HepG2 (cell line): ENCODE data around the gene ASF1B. TPM values are rescaled to one million over a fixed set of nuclear protein-coding genes. Genes with fewer than 3 reads are reported as not detected.

Experiments used
- ARNT2 ChIP-seq: sonication (generic); formaldehyde crosslinking; IDR thresholded peaks from 2 replicates; pipeline ENCODE4 v1.8.0; 2022; ENCODE audit warnings: mild to moderate bottlenecking, low read depth, missing genetic modification reagents, moderate library complexity
- DNMT1 ChIP-seq: sonication (generic); formaldehyde crosslinking; IDR thresholded peaks from 2 replicates; pipeline ENCODE4 v1.5.1; 2020; ENCODE audit warnings: mild to moderate bottlenecking, missing genetic modification reagents
- HOXA5 ChIP-seq: sonication (generic); formaldehyde crosslinking; IDR thresholded peaks from 2 replicates; pipeline ENCODE4 v1.4.0; 2020; ENCODE audit warnings: missing genetic modification reagents
- KDM1A ChIP-seq: IDR thresholded peaks from 2 replicates; pipeline ENCODE4 v1.6.1; 2016; ENCODE audit warnings: missing compliant biosample characterization
- MBD4 ChIP-seq: IDR thresholded peaks from 2 replicates; pipeline ENCODE4 v1.6.1; 2012; ENCODE audit warnings: low read length, inconsistent platforms, borderline replicate concordance
- NFE2 ChIP-seq: sonication (generic); formaldehyde crosslinking; IDR thresholded peaks from 2 replicates; pipeline ENCODE4 v1.4.0; 2020; ENCODE audit warnings: missing genetic modification reagents
- NFKBIZ ChIP-seq: IDR thresholded peaks from 2 replicates; pipeline ENCODE4 v1.6.1; 2018; ENCODE audit warnings: missing genetic modification reagents, missing compliant biosample characterization
- NR2F6 ChIP-seq, 2 experiments: IDR thresholded peaks; 2 replicates each; pipeline ENCODE4 v1.6.1; 2016; ENCODE audit warnings: antibody characterized with exemption in 1 of 2, mild to moderate bottlenecking in 1 of 2
- RBFOX2 ChIP-seq: fragments of 200-400 bp; formaldehyde crosslinking; IDR thresholded peaks from 2 replicates; pipeline ENCODE4 v1.6.1; 2017; ENCODE audit warnings: low read depth, mild to moderate bottlenecking, low read length
- SNAI1 ChIP-seq: sonication (generic); formaldehyde crosslinking; IDR thresholded peaks from 2 replicates; pipeline ENCODE4 v1.5.0; 2020; ENCODE audit warnings: mild to moderate bottlenecking, missing genetic modification reagents, borderline replicate concordance
- TBP ChIP-seq: sonication (generic); formaldehyde crosslinking; IDR thresholded peaks from 2 replicates; pipeline ENCODE4 v1.5.0; 2020; ENCODE audit warnings: missing genetic modification reagents
- TMF1 ChIP-seq: sonication (generic); formaldehyde crosslinking; IDR thresholded peaks from 2 replicates; pipeline ENCODE4 v1.8.1; 2022; ENCODE audit warnings: low read depth, missing genetic modification reagents
- TOE1 ChIP-seq: sonication (generic); formaldehyde crosslinking; IDR thresholded peaks from 2 replicates; pipeline ENCODE4 v1.4.0; 2020; ENCODE audit warnings: mild to moderate bottlenecking, missing genetic modification reagents
- ZBTB42 ChIP-seq: sonication (generic); formaldehyde crosslinking; IDR thresholded peaks from 2 replicates; pipeline ENCODE4 v1.5.0; 2020; ENCODE audit warnings: mild to moderate bottlenecking, missing genetic modification reagents
- ZC3H13 ChIP-seq: sonication (generic); formaldehyde crosslinking; IDR thresholded peaks from 2 replicates; pipeline ENCODE4 v1.8.1; 2023; ENCODE audit warnings: mild to moderate bottlenecking, missing genetic modification reagents, moderate library complexity
- ZMAT3 ChIP-seq: sonication (generic); formaldehyde crosslinking; conservative IDR thresholded peaks from 2 replicates; pipeline ENCODE4 v1.7.0; 2021; ENCODE audit warnings: missing genetic modification reagents
- ZNF121 ChIP-seq: sonication (generic); formaldehyde crosslinking; IDR thresholded peaks from 2 replicates; pipeline ENCODE4 v1.5.0; 2020; ENCODE audit warnings: mild to moderate bottlenecking, missing genetic modification reagents
- ZNF160 ChIP-seq: sonication (generic); formaldehyde crosslinking; IDR thresholded peaks from 2 replicates; pipeline ENCODE4 v1.8.0; 2022; ENCODE audit warnings: mild to moderate bottlenecking, inconsistent platforms, missing genetic modification reagents
- ZNF235 ChIP-seq: sonication (generic); formaldehyde crosslinking; IDR thresholded peaks from 2 replicates; pipeline ENCODE4 v1.8.1; 2023; ENCODE audit warnings: mild to moderate bottlenecking, missing genetic modification reagents, borderline replicate concordance
- ZNF3 ChIP-seq: IDR thresholded peaks from 2 replicates; pipeline ENCODE4 v1.7.0; 2017; ENCODE audit warnings: inconsistent platforms
- ZNF30 ChIP-seq: sonication (generic); formaldehyde crosslinking; IDR thresholded peaks from 2 replicates; pipeline ENCODE4 v1.5.0; 2020; ENCODE audit warnings: mild to moderate bottlenecking, missing genetic modification reagents
- ZNF441 ChIP-seq: sonication (generic); formaldehyde crosslinking; IDR thresholded peaks from 2 replicates; pipeline ENCODE4 v1.7.0; 2021; ENCODE audit warnings: missing genetic modification reagents, borderline replicate concordance
- ZNF501 ChIP-seq: sonication (generic); formaldehyde crosslinking; IDR thresholded peaks from 2 replicates; pipeline ENCODE4 v1.5.1; 2020; ENCODE audit warnings: mild to moderate bottlenecking, moderate library complexity, missing genetic modification reagents
- ZNF616 ChIP-seq: sonication (generic); formaldehyde crosslinking; IDR thresholded peaks from 2 replicates; pipeline ENCODE4 v1.5.0; 2020; ENCODE audit warnings: low read depth, mild to moderate bottlenecking, missing genetic modification reagents
- ZNF720 ChIP-seq: sonication (generic); formaldehyde crosslinking; IDR thresholded peaks from 2 replicates; pipeline ENCODE4 v1.4.0; 2020; ENCODE audit warnings: missing genetic modification reagents
- ZSCAN21 ChIP-seq: sonication (generic); formaldehyde crosslinking; IDR thresholded peaks from 2 replicates; pipeline ENCODE4 v1.8.0; 2022; ENCODE audit warnings: mild to moderate bottlenecking, missing genetic modification reagents, moderate library complexity, borderline replicate concordance
- ZZZ3 ChIP-seq: sonication (generic); formaldehyde crosslinking; IDR thresholded peaks from 2 replicates; pipeline ENCODE4 v1.4.0; 2020; ENCODE audit warnings: missing genetic modification reagents, mild to moderate bottlenecking, borderline replicate concordance
- polyA plus RNA-seq, 8 experiments: library from polyadenylated mRNA; depleted of rRNA in 3 of 8; stranded (reverse) in 7 of 8; unstranded in 1 of 8; fragments of >200 nt; fragmentation: Illumina TruSeq in 4 of 8; extraction: Trizol in 4 of 8; gene quantifications; 2 replicates each; pipeline versions ENCODE4 v1.2.1 to v1.2.3, GENCODE V29; 2011 to 2016; ENCODE audit warnings: low read depth in 4 of 8, missing spikeins in 1 of 8, mixed read lengths in 1 of 8; ENCODE audit not compliant: insufficient read depth in 1 of 8
- total RNA-seq, 5 experiments: library from RNA; depleted of rRNA; stranded (reverse); fragments of >200 nt; fragmentation: Illumina TruSeq; extraction: Trizol; gene quantifications; 2 replicates each; pipeline ENCODE4 v1.2.3, GENCODE V29; 2016; ENCODE audit warnings: low read depth in 1 of 5
- TF ChIP-seq, protein P1 (sequence below): sonication (generic); formaldehyde crosslinking; IDR thresholded peaks from 2 replicates; pipeline ENCODE4 v1.8.0; 2022; ENCODE audit warnings: mild to moderate bottlenecking, missing genetic modification reagents, moderate library complexity
- TF ChIP-seq, protein P2 (sequence below): sonication (generic); formaldehyde crosslinking; IDR thresholded peaks from 2 replicates; pipeline ENCODE4 v1.4.0; 2020; ENCODE audit warnings: missing genetic modification reagents; ENCODE audit errors: not compliant biosample characterization

ASF1B gene
- total and polyA plus RNA-seq, 2 of the 13 experiments (the other 11 are each of a cell fraction or from before 2014, with no cell fraction given) = 18.2 to 24.8 TPM

DNA sequence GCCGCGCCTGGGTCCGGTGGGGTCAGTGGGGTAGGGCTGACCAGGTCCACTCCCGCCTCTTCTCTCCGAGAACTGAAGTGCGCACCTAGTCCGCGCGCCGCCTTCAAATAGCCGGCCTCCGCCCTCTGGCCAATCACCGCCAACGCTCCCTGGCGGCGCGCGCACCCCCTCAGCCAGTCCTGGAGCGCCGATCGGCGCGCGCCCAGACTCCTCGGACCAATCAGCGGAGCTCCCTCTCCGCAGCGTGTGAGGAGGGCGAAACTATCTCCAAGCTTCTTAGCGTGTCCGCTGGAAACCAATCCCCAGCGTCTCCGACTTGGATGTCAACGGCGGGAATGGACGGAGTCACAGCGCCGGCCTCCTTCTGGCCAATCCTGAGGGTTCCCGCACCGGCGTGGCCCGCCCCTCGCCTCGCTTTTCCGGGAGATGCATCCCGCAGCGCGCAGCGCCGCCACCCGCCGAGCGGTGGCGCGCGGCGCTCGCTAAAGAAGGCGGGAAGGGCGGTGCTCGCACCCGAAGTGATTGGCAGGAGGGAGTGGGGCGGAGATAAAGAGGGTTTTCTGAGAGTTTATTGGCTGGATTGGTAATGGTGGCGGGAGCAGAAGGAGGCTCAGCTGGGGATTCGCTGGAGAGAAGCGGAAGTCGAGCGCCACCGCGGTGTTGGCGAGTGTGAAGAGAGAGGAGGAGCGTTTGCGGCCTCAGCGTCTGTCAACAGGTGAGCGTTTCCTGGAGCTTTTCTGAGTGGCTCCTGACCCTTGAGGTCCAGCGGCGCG is at the start of gene ASF1B (continued):
- TF ChIP-seq ZC3H13 (CRISPR knock-in tag) (peak; percentile 63; the same call in 1 of the 2 replicates), SNAI1 (peak; percentile 82), MBD4 (no peak), TOE1 (CRISPR knock-in tag) (no peak; the same call in 1 of the 2 replicates), ZNF3 (CRISPR knock-in tag) (no peak), ZNF235 (CRISPR knock-in tag) (peak; percentile 88; the same call in 1 of the 2 replicates), ZNF441 (CRISPR knock-in tag) (no peak; the same call in 1 of the 2 replicates), ZSCAN21 (CRISPR knock-in tag) (peak; percentile 82; the same call in 1 of the 2 replicates), ZZZ3 (CRISPR knock-in tag) (no peak), TMF1 (peak; percentile 44; the same call in 1 of the 2 replicates), NR2F6 (IDR thresholded peaks at IDR 0.05) (peak; percentile 45; the same call in 1 of the 2 replicates), NR2F6 (CRISPR knock-in tag; IDR thresholded peaks at IDR 0.05) (no peak; the same call in 1 of the 2 replicates), TBP (CRISPR knock-in tag) (no peak), ZNF121 (no peak), ZNF616 (CRISPR knock-in tag) (no peak; the same call in 1 of the 2 replicates), KDM1A (CRISPR knock-in tag) (no peak), ZNF30 (CRISPR knock-in tag) (no peak; the same call in 1 of the 2 replicates), ZNF160 (CRISPR knock-in tag) (no peak), ZNF720 (CRISPR knock-in tag) (no peak), HOXA5 (CRISPR knock-in tag) (peak; percentile 19; the same call in 1 of the 2 replicates), NFKBIZ (no peak), ZNF501 (CRISPR knock-in tag) (peak; percentile 91), NFE2 (CRISPR knock-in tag) (no peak), ZBTB42 (CRISPR knock-in tag) (no peak), RBFOX2 (peak; percentile 0; the same call in 1 of the 2 replicates), ARNT2 (CRISPR knock-in tag) (peak; percentile 91), ZMAT3 (no peak; the same call in none of the 2 replicates), DNMT1 (CRISPR knock-in tag) (no peak)
- TF ChIP-seq, protein P1, sequence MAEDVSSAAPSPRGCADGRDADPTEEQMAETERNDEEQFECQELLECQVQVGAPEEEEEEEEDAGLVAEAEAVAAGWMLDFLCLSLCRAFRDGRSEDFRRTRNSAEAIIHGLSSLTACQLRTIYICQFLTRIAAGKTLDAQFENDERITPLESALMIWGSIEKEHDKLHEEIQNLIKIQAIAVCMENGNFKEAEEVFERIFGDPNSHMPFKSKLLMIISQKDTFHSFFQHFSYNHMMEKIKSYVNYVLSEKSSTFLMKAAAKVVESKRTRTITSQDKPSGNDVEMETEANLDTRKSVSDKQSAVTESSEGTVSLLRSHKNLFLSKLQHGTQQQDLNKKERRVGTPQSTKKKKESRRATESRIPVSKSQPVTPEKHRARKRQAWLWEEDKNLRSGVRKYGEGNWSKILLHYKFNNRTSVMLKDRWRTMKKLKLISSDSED = no peak
- TF ChIP-seq, protein P2, sequence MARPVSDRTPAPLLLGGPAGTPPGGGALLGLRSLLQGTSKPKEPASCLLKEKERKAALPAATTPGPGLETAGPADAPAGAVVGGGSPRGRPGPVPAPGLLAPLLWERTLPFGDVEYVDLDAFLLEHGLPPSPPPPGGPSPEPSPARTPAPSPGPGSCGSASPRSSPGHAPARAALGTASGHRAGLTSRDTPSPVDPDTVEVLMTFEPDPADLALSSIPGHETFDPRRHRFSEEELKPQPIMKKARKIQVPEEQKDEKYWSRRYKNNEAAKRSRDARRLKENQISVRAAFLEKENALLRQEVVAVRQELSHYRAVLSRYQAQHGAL = no peak
